HEK293 (cell line): ENCODE data around the gene PRELID2.

ENCODE experiments used
- CTCF ChIP-seq: fragments of 450-650 bp; formaldehyde crosslinking; IDR thresholded peaks from 2 replicates; pipeline ENCODE4 v1.5.1; 2016; ENCODE audit warnings: missing biosample characterization, missing genetic modification characterization
- TF ChIP-seq, protein P1 (sequence below): sonication (generic); formaldehyde crosslinking; IDR thresholded peaks from 2 replicates; pipeline ENCODE4 v1.8.1; 2022; ENCODE audit warnings: mild to moderate bottlenecking, moderate library complexity, missing genetic modification reagents
- TF ChIP-seq, protein P2 (sequence below): fragments of 450-650 bp; formaldehyde crosslinking; IDR thresholded peaks from 2 replicates; pipeline ENCODE4 v1.5.1; 2016; ENCODE audit warnings: missing biosample characterization, missing genetic modification characterization

DNA sequence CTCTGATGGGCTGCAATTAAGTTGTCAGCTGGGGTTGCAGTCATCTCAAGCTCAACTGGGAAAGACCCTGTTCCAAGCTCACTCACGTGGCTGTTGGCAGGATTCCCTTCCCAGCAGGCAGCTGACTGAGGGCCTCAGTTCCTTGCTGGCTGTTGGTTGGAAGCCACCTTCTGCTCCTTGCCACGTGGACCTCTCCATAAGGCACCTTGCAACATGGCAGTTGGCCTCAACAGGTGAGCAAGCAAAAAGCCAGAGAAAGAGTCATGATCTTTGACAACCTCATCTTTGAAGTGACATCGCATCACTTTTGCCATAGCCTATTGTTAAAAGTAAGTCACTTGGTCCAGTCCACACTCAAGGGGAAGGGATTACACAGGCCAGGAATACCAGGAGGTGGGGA, 17.8 kb upstream of the PRELID2 start:
- TF ChIP-seq, protein P1, sequence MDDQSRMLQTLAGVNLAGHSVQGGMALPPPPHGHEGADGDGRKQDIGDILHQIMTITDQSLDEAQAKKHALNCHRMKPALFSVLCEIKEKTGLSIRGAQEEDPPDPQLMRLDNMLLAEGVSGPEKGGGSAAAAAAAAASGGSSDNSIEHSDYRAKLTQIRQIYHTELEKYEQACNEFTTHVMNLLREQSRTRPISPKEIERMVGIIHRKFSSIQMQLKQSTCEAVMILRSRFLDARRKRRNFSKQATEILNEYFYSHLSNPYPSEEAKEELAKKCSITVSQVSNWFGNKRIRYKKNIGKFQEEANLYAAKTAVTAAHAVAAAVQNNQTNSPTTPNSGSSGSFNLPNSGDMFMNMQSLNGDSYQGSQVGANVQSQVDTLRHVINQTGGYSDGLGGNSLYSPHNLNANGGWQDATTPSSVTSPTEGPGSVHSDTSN (CRISPR knock-in tag), result no peak
- no peak for TF ChIP-seq CTCF (tag by site-specific recombination)
- TF ChIP-seq, protein P2, sequence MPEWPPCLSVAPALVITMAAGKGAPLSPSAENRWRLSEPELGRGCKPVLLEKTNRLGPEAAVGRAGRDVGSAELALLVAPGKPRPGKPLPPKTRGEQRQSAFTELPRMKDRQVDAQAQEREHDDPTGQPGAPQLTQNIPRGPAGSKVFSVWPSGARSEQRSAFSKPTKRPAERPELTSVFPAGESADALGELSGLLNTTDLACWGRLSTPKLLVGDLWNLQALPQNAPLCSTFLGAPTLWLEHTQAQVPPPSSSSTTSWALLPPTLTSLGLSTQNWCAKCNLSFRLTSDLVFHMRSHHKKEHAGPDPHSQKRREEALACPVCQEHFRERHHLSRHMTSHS (tag by site-specific recombination), result no peak
